GM18873 (cell line): ENCODE results near the gene GBX2.

Source experiments
- ATAC-seq: cut with Tn5 transposase; IDR thresholded peaks from one replicate; pipeline ENCODE4 v1.9.1; 2021; ENCODE audit warnings: mild to moderate bottlenecking, moderate library complexity, moderate number of reproducible peaks; ENCODE audit not compliant: unreplicated experiment, low FRiP score

Gene GBX2

DNA sequence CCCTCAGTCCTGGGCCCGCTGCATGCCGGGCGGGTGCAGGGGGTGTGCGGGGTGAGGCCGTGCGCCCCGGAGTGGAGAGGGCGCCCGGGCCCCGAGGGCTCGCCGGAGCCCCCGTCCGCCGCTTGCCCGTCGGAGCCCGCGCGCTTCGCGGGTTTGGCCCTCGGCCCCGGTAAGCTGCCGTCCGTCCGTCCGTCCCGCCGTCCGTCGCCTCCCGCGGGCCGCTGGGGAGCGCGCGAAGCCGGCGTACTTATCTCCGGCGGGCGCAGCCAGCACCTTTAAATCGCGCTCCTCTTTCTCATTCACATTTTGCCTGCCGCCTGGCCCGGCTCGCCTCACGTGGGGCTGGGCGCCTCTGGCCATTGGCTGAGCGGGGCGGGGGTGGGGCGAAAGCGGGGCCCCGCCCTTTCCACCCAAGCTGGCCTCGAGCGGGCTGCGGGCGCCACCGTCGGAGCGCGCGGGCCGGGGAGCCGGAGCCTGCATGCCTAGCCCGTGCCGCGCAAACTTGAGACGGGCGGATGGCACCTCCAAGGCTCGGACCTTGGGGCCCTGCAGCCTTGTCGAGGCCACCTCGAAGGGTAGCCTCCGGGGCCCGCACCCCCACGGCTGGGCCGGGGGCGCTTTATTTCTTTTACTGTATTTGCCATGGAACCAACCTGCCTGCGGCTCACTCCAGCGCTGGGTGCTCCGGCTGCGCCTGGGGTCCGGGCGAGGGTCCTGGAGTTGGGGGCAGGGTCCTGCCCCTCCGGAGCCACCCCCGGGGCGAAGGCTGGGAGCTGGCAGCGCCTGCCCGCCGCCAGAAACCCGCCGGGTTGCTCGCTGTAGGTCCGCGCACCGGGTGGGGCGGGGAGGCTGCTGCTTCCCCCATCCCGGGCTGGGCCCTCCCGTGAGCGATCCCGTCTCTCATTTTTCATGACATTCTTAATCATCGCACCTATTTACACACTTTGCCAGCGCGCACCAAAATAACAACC lies at the start of gene GBX2:
GBX2 (minus strand) TSS at position 277 of the 971 bp plus-strand sequence. CDS start 415 bp downstream, outside the sequence.
- no peak for ATAC-seq

- no peak for ATAC-seq
Observed at GRCh38 chr2:236217926-236218325, 49.7 kb upstream of the GBX2 start.

DNA sequence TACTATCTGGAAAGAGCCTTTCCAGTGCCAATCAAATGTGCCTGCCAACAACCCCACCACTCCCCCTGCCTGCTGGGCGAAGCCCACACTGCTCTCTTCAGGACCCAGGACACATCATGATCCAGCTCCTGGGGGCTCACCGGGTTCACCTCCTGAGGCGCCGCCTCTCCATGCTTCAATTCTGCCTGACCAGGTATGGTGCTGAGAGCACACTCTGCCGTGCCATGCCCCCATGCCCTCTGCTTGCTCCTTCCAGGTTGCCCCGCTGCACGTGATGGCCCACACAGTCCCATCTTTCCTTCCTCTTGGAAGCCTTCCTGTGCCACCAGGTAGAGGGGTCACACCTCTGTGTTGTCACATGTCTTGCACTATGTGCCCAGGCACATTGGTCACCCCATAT lies 48.5 kb upstream of the GBX2 start:
- ATAC-seq = no peak

- ATAC-seq = no peak
Observed at GRCh38 chr2:236215761-236216333, 47.7 kb upstream of the GBX2 start.

DNA sequence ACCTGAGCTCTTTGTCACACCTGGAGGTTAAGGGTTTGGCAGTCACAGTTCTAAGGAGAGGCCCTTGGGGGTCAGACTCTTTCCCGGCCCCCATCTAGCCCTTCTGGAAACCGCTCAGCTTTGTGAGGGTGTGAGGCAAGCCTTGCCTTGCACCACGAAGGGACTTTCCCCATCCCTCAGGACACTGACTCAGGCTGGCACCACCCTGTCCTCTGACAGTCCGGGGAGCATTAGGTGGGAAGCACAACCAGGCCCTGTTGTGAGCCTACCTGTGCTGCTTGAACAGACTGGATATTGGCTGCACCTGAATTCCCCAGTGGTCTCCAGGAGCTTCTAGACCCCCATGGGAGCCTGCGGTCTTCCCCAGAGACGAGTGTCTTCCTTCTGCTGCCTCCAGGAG lies 47.0 kb upstream of the GBX2 start:
- ATAC-seq = no peak

DNA sequence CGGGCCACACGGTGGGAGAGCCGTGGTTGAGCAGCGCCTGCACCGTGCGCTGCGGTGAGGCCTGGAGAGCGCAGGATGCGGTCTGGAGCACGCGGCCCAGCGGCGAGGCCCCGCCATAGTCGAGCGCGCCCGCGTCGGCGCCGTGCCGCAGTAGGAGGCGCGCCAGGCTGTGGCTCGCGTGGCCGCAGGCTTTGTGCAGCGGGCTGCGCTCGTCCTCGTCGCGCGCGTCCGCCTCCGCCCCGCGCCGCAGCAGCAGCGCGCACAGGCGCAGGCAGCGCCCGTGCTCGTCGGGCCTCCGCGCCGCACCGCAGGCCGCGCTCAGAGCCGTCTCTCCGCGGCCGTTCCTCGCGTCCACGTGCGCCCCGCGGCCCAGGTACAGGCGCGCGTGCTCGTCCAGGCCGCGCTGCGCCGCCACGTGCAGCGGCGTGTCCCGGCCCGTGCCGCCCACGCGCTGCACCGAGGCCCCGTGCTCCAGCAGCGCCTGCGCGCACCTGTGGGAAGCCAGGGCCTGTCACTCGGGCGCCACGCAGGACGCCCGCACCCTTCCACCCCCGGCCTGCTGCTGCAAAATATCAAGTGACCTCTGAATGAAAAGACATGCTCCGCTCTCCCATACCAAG lies 46.3 kb upstream of the GBX2 start:
- no peak for ATAC-seq

DNA sequence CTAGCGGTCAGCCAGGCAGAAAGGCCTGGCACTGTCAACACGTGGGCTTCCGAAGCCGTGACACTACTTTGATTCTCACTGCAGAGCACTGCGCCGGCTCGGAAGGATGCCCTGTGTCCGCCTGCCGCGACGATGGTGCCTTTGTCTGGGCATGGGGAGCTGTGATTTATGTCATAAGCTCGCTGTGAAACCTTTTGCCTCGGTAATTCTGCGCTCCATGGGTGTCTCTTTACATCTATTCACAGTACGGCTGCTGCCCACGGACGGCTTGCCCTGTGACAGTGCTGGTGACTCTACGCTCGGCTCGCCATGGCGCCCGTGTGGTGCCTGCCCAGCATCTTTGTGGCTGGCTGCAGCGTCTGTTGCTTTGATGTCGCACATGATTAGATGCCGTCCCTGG lies 43.1 kb upstream of the GBX2 start:
- ATAC-seq = no peak

GRCh38 chr2:236210536-236210935 lies 42.4 kb upstream of the GBX2 start:
- no peak for ATAC-seq

GRCh38 chr2:236209996-236210395 lies 41.8 kb upstream of the GBX2 start:
- ATAC-seq = no peak

DNA sequence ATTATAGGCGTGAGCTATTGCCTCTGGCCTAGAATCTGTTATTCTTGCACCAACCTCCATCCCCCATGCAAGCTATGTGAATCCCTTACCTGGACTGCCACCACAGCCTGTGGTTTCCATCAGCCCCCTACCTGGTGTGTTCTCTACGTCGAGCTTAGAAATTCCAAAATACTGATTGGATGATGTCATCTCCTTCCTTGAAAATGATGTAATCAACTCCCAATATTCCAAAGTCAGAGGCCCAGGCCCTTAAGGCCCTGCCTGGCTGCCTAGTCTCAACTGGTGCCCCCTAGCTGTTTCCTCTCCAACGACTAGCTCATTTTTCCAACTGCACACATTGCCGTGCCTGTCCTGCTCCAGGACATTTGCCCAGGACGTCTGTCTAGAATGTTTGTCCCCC lies 41.3 kb upstream of the GBX2 start:
- no peak for ATAC-seq

GRCh38 chr2:236208019-236208926 lies 40.1 kb upstream of the GBX2 start:
- no peak for ATAC-seq

- ATAC-seq = no peak
Observed at GRCh38 chr2:236207472-236207871, 39.3 kb upstream of the GBX2 start.

DNA sequence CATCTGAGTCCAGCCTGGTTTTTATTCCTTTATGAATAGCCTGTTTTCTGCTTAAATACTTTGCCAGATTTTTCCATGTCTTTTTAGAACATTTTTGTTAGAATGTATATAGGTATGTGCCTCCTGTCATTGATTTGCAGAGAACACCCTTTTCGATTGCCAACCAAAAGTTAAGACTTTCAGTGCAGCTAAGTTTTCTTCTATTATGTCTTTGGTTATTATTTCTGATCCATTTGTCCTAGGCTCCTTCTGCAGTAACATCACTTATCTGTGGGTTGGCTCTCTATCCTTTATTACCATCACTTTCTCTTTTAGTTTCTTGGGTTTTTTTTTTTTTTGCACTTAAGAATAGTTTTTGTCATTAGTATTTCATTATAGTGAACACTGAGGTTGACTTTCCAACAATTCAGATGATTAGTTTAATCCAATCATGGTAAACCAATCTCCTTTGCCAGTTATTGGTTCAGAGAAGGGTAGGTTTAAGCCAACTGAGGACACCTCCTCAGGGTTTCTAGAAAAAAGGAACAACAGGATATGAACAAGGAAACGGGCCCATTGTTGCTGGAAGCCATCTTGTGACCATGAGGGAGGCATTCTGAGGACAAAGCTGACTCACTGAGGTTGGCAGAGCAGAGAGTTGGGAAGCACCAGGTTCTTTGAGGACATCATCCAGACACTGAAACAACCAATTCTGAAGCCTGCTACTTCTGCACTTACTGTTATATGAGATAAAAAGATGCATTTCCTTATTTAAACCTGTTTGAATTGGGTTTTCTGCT lies 37.9 kb upstream of the GBX2 start:
- ATAC-seq = no peak

GRCh38 chr2:236204953-236205352 lies 36.8 kb upstream of the GBX2 start:
- ATAC-seq = no peak

- no peak for ATAC-seq
Observed at GRCh38 chr2:236200378-236200777, 32.2 kb upstream of the GBX2 start.

DNA sequence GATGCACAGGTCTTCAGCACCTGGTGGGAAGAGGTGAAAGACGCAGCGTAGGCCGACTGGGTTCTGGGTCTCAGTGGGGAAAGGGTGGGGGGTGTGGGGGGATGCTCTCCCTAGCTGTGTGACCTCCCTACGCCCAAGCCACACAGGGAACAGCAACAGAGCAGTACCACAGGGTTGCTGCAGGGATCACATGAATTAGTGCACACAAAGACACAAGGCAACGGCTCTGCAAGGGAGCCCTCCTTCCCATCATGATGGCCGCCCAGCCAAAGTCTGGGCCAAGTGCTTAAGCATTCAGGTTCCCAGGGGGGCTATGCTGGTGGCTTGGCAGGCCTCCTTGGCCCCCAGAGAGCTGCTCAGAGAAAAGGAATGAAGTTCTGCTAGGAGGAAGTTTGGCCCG lies 28.2 kb upstream of the GBX2 start:
- ATAC-seq = no peak

- ATAC-seq = no peak
Observed at GRCh38 chr2:236195726-236196125, 27.5 kb upstream of the GBX2 start.

DNA sequence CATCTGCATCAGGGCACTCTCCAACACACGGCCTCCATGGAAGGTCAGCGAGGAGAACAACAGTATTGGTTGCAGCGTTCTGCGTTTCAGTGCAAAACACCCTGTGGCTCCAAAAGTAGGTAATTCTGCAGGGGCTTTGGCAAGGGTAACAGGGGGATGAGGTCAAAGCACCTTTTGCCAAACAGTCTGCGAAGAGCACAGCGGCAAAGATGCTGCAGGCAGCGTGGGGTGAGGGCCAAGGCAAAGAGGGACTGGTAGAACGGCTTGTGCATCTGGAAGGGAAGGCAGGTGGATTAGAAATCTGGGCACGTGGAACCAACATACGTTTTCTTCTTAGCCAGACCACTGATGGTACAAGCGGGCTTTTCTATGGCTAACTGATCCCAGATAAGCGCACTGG lies 26.6 kb upstream of the GBX2 start:
- ATAC-seq = no peak

GRCh38 chr2:236193026-236193425 lies 24.8 kb upstream of the GBX2 start:
- no peak for ATAC-seq

- ATAC-seq = no peak
Observed at GRCh38 chr2:236190674-236191073, 22.5 kb upstream of the GBX2 start.
